PC-3 (cell line): ENCODE results near the gene MYH6. TPM values are rescaled to one million over a fixed set of nuclear protein-coding genes. Genes with fewer than 3 reads are reported as not detected.

ENCODE experiments used
- ATAC-seq: fragments of 200-7000 bp; cut with Tn5 transposase; 2 replicates; pipeline ENCODE4 v1.9.1; 2020; ENCODE audit warnings: mild to moderate bottlenecking, moderate library complexity
- BruUV-seq: library from RNA; stranded (reverse); fragments of 400-500 nt; replicated peaks from 2 replicates; lab custom pipeline; 2021; lab: Mats Ljungman, UMichigan
- CTCF ChIA-PET: fragments of 300-600 bp; sonication (Branson Sonifier 250); formaldehyde crosslinking; loops from one replicate; lab custom pipeline; 2022; ENCODE audit warnings: antibody characterized with exemption; lab: Charles Lee
- POLR2A ChIA-PET: fragments of 300-600 bp; sonication (Branson Sonifier 250); formaldehyde crosslinking; loops from one replicate; lab custom pipeline; 2022; ENCODE audit warnings: antibody characterized with exemption; ENCODE audit not compliant: unreplicated experiment; lab: Charles Lee
- DNase-seq: peaks from one replicate; pipeline ENCODE4 v3.0.0-alpha.2; 2015
- H2AFZ ChIP-seq: fragments of 300-600 bp; sonication (generic); 2 replicates; pipeline ENCODE4 v1.6.0; 2016; ENCODE audit warnings: antibody characterized with exemption, low read length
- H3F3A ChIP-seq: fragments of 300-600 bp; sonication (generic); one replicate; pipeline ENCODE4 v1.6.0; 2017; ENCODE audit warnings: antibody characterized with exemption, low read length, control low read depth, mild to moderate bottlenecking; ENCODE audit not compliant: unreplicated experiment
- H3K27ac ChIP-seq: fragments of 300-600 bp; sonication (generic); 2 replicates; pipeline ENCODE4 v1.5.1; 2016; ENCODE audit warnings: mild to moderate bottlenecking, low read length
- H3K27me3 ChIP-seq: fragments of 300-600 bp; sonication (generic); 2 replicates; pipeline ENCODE4 v1.6.1; 2016; ENCODE audit warnings: low read length, mixed read lengths
- H3K36me3 ChIP-seq: fragments of 300-600 bp; sonication (generic); 2 replicates; pipeline ENCODE4 v1.6.1; 2016; ENCODE audit warnings: low read depth, mixed run types, low read length, mixed read lengths
- H3K4me1 ChIP-seq: fragments of 300-600 bp; sonication (generic); 2 replicates; pipeline ENCODE4 v1.5.1; 2016; ENCODE audit warnings: low read length; ENCODE audit not compliant: insufficient read depth
- H3K4me2 ChIP-seq: fragments of 300-600 bp; sonication (generic); 2 replicates; pipeline ENCODE4 v1.6.0; 2016; ENCODE audit warnings: low read length
- H3K4me3 ChIP-seq: fragments of 300-600 bp; sonication (generic); 2 replicates; pipeline ENCODE4 v1.5.1; 2016; ENCODE audit warnings: mild to moderate bottlenecking, low read length, mixed read lengths
- H3K79me2 ChIP-seq: fragments of 300-600 bp; sonication (generic); 2 replicates; pipeline ENCODE4 v1.6.1; 2017; ENCODE audit warnings: low read length, mixed read lengths
- H3K9ac ChIP-seq: fragments of 300-600 bp; sonication (generic); 2 replicates; pipeline ENCODE4 v1.6.0; 2016; ENCODE audit warnings: mild to moderate bottlenecking, low read length
- H3K9me2 ChIP-seq: fragments of 300-600 bp; sonication (generic); replicated peaks from 2 replicates; pipeline ENCODE4 v1.6.1; 2016; ENCODE audit warnings: mixed run types, low read length, mixed read lengths
- H3K9me3 ChIP-seq: fragments of 300-600 bp; sonication (generic); 2 replicates; pipeline ENCODE4 v1.6.1; 2016; ENCODE audit warnings: low read length, mixed read lengths
- H4K20me1 ChIP-seq: fragments of 300-600 bp; sonication (generic); 2 replicates; pipeline ENCODE4 v1.6.1; 2016; ENCODE audit warnings: low read length, mixed read lengths
- EZH2 ChIP-seq: fragments of 300-600 bp; sonication (generic); IDR thresholded peaks from one replicate; pipeline ENCODE4 v1.6.1; 2017; ENCODE audit warnings: antibody characterized with exemption, mild to moderate bottlenecking, low read length; ENCODE audit not compliant: unreplicated experiment
- EZH2phosphoT487 ChIP-seq: fragments of 300-600 bp; sonication (generic); IDR thresholded peaks from 2 replicates; pipeline ENCODE4 v1.6.1; 2018; ENCODE audit warnings: mild to moderate bottlenecking, antibody characterized with exemption, low read length, borderline replicate concordance
- intact Hi-C: fragments of 100-400 bp; cut with micrococcal nuclease; formaldehyde crosslinking; loops from 2 replicates; pipeline ENCODE4 v1.9.0; 2023
- total RNA-seq: library from RNA; depleted of rRNA; stranded (reverse); fragments of >200 nt; gene quantifications from 2 replicates; pipeline ENCODE4 v1.2.3, GENCODE V29; 2014
- TF ChIP-seq, protein P1 (sequence below): fragments of 300-600 bp; sonication (generic); conservative IDR thresholded peaks from 2 replicates; pipeline ENCODE4 v1.5.1; 2017; ENCODE audit warnings: antibody characterized with exemption, low read depth, mild to moderate bottlenecking, low read length

The MYH6 gene
- total RNA-seq, 1 experiment from 2014 or later: not detected

DNA sequence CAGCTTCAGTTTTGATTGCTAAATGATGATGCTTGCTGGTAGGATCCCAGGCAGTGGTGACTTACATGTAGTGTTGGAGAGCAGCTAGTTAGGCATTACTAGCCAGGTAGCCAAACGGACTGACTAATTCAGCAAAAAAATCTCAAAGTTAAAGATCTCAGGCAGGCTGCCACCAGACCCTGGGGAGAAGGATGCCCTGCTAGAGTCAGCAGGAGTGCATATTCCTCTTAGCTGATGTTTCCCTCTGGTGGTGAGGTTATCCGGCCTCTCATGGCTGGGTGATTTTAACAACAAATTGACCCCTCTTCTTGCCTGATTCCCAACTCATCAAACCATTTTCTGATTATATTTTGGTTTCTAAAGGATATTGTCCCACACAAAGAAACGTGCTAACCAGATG lies 45.9 kb downstream of the MYH6 start:
- Histone ChIP-seq H3K27ac (no peak overlapping the region), H4K20me1 (no peaks in the 10 kb centered on the region), H3K9ac (no peak overlapping the region), H3K9me2 (no peaks in the 10 kb centered on the region), H2AFZ (no peak overlapping the region), H3K4me1 (no peaks in the 10 kb centered on the region), H3K79me2 (no peaks in the 10 kb centered on the region), H3K9me3 (no peaks in the 10 kb centered on the region), H3K4me3 (no peak overlapping the region), H3F3A (no peaks in the 10 kb centered on the region), H3K27me3 (peaks cover 32% of the 10 kb centered on the region), H3K4me2 (no peak overlapping the region), H3K36me3 (no peaks in the 10 kb centered on the region)
- ChIA-PET CTCF (interaction anchor here (1.1 kb wide), 1 partner anchor 9 kb away, joined by 3 read pairs; the partner anchor contains the start of gene SLC22A17), POLR2A (no interaction called here)
- no TSS peak for BruUV-seq
- peak; percentile 4 for DNase-seq
- ATAC-seq: peak; percentile 28; the same call in 1 of the 2 replicates
- no peak for TF ChIP-seq EZH2
- TF ChIP-seq, protein P1, sequence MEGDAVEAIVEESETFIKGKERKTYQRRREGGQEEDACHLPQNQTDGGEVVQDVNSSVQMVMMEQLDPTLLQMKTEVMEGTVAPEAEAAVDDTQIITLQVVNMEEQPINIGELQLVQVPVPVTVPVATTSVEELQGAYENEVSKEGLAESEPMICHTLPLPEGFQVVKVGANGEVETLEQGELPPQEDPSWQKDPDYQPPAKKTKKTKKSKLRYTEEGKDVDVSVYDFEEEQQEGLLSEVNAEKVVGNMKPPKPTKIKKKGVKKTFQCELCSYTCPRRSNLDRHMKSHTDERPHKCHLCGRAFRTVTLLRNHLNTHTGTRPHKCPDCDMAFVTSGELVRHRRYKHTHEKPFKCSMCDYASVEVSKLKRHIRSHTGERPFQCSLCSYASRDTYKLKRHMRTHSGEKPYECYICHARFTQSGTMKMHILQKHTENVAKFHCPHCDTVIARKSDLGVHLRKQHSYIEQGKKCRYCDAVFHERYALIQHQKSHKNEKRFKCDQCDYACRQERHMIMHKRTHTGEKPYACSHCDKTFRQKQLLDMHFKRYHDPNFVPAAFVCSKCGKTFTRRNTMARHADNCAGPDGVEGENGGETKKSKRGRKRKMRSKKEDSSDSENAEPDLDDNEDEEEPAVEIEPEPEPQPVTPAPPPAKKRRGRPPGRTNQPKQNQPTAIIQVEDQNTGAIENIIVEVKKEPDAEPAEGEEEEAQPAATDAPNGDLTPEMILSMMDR: peak; percentile 35; the same call in 1 of the 2 replicates
- intact Hi-C loops: no loop called here

DNA sequence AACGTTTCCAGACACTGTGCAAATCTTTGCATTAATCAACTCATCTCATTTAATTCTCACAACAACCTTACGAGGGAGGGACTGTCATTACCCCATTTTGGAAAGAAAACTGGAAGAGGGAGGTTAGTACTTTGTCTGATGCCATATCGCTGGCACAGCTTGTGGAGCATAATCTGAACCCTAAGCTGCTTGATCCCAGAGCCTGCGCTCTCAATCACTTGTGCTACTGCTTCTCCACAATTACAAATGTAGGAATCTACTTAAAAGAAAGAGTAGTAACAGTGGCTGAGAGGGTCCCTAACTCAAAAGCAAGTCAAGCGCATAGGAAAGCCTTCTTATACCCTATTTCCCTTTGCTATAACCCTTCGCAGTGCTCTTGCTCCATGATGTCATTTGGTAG lies 46.3 kb downstream of the MYH6 start:
- no peak overlapping the region for H3K27ac ChIP-seq
- no peak for ATAC-seq
- no peaks in the 10 kb centered on the region for H3K79me2 ChIP-seq
- H3K4me2 ChIP-seq: no peak overlapping the region
- H4K20me1 ChIP-seq: no peaks in the 10 kb centered on the region
- no peaks in the 10 kb centered on the region for H3K4me1 ChIP-seq
- TF ChIP-seq EZH2: no peak
- TF ChIP-seq EZH2phosphoT487: no peak
- TF ChIP-seq, protein P1: no peak
- intact Hi-C loops: no loop called here
- no peaks in the 10 kb centered on the region for H3F3A ChIP-seq
- no peaks in the 10 kb centered on the region for H3K9me2 ChIP-seq
- BruUV-seq: no TSS peak
- no peaks in the 10 kb centered on the region for H3K36me3 ChIP-seq
- POLR2A ChIA-PET: no interaction called here
- H2AFZ ChIP-seq: no peak overlapping the region
- DNase-seq: no peak
- CTCF ChIA-PET: interaction anchor here (1.1 kb wide), 1 partner anchor 9 kb away, joined by 3 read pairs; the partner anchor contains the start of gene SLC22A17
- no peaks in the 10 kb centered on the region for H3K9me3 ChIP-seq
- peaks cover 35% of the 10 kb centered on the region for H3K27me3 ChIP-seq
- H3K4me3 ChIP-seq: no peak overlapping the region
- no peak overlapping the region for H3K9ac ChIP-seq

- H4K20me1 ChIP-seq: no peaks in the 10 kb centered on the region
- peak; percentile 37 for ATAC-seq
- H3K9me2 ChIP-seq: no peaks in the 10 kb centered on the region
- ChIA-PET CTCF (no interaction called here), POLR2A (no interaction called here)
- no TSS peak for BruUV-seq
- no peak for TF ChIP-seq EZH2
- TF ChIP-seq, protein P1: no peak
- TF ChIP-seq EZH2phosphoT487: no peak
- peaks cover 40% of the 10 kb centered on the region for H3K27me3 ChIP-seq
- intact Hi-C loops: no loop called here
- DNase-seq: no peak
- H3K9ac ChIP-seq: no peak overlapping the region
- H3K4me1 ChIP-seq: no peaks in the 10 kb centered on the region
- no peak overlapping the region for H2AFZ ChIP-seq
- H3K36me3 ChIP-seq: no peaks in the 10 kb centered on the region
- no peaks in the 10 kb centered on the region for H3K79me2 ChIP-seq
- H3F3A ChIP-seq: no peaks in the 10 kb centered on the region
- H3K9me3 ChIP-seq: no peaks in the 10 kb centered on the region
- H3K4me3 ChIP-seq: no peak overlapping the region
- H3K4me2 ChIP-seq: no peak overlapping the region
- no peak overlapping the region for H3K27ac ChIP-seq
Measured at GRCh38 chr14:23361320-23361719, 46.8 kb downstream of the MYH6 start.
